ENCODE measurements around the gene NDRG4.

The NDRG4 gene

DNA sequence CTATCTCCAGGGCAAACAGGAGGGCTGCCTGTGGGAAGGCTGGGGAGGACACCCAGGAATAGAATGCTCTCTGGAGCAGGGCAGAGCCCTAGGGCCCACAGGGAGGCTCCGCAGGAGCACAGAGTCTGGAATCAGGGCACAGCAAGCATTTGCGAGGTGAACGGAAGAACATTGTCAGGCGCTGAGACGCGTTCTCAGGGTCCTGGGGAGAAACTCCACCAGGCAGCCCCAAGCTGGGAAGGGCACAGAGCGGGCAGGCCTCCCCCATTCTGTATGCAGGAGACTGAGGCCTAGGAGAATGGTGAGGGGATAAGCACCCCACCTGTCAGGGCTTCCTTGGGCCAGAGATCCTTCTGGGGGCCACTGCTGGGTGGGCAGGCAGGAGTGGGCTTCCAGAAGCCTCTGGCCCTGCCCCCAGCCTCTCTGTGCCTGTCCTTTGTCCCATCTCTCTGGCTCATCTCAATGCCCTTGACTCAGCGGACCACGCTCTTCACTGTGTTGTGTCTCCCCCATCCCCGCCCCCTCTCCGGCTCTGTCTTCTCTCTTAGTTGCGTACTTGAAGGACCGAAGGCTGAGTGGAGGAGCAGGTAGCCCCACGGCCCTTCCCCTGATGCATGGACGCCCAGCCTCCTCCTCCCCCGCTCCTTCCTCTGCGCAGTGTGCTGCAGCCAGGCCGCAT is 10.3 kb downstream of the NDRG4 start:
- no peak for DNase-seq

DNA sequence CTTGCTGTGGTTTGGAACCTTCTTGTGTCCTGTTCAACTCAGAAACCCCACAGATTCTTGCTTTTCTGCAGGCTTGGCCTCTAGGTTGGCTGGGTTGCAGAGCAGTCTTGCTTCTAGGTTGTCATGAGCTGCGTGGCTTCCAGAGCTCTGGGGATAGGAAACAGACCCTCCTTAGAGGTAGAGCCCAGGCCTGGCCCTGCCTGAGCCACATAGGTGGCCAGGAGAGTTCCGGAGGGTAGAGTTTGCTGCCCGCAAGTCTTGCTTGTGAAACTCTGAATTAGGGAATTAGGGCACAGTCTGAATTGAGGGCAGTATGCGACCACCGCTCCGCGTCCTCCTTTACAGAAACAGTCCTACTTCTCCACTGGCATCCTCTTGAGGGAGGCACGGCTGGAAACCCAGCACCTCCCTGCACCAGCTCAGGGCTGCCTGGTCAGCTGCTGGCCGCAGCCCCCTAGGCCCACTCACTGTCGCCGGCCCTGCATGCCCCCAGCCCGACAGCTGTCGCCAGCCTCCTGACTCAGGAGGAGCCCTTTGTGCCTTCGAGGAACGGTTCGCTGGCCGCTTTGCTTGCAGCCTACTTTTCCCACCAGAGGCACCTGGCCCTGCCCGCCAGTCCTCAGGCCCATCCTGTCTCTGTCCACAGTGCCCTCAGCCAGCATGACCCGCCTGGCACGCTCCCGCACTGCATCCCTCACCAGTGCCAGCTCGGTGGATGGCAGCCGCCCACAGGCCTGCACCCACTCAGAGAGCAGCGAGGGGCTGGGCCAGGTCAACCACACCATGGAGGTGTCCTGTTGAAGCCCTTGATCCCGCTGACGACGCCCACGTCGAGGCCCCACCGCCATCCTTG is 11.1 kb downstream of the NDRG4 start:
- DNase-seq = no peak

DNA sequence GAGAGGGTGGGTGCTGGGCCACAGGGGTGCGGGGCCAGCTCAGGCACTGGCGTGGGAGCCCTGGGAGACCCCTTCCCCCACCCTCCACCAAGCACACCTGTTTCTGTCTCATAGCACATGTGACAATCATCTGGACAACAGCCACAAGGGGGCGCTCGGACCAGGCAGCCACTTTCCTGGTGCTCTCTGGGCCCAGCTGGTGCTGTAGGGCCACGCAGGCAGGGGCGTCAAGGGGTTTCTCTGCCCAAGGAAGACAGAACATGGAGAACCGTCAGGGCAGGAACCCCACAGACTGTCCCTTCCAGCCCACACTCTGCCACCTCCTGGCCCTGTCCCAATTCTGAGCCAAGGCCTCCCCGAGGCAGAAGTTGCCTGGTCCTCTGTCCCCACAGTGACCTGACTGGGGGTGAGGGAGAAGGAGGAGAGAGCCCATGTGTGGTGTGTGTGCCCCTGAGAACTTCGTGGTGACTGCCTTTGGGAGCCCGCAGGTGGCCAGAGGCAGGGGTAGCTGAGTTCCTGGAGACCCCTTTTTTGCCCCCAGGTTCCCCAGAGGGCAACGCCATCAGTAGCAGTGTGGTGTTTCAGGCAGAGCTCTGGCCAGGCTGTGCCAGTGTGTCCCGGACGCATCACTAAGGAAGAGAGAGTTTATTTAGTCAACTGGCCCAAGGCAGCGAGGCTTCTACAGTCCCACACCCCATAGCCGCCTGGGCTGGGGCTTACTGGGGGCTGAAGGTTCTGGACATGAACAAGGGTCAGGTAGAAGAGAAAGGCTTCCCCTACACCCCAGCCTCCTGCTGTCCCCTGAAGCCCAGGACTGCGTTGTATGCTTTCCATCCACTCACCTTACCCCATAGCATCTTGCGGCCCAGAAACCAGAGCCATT is 12.2 kb downstream of the NDRG4 start:
- peak; percentile 48 for DNase-seq

DNA sequence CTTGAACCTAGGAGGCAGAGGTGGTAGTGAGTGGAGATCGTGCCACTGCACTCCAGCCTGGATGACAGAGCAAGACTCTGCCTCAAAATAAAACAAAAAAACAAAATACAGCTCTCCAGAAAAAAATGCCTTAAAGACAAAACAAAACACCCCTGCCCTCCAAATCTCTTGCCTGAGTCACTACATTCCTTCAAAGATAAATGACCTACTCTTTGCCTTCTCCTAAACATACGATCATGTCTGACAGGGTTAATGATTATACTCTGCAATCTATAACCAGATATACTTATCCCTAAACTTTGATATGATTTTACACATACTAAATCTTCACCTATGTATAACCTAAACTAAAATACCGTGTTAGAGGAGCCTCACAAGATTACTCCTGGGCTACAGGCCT is 13.9 kb downstream of the NDRG4 start:
- no peak for DNase-seq

DNA sequence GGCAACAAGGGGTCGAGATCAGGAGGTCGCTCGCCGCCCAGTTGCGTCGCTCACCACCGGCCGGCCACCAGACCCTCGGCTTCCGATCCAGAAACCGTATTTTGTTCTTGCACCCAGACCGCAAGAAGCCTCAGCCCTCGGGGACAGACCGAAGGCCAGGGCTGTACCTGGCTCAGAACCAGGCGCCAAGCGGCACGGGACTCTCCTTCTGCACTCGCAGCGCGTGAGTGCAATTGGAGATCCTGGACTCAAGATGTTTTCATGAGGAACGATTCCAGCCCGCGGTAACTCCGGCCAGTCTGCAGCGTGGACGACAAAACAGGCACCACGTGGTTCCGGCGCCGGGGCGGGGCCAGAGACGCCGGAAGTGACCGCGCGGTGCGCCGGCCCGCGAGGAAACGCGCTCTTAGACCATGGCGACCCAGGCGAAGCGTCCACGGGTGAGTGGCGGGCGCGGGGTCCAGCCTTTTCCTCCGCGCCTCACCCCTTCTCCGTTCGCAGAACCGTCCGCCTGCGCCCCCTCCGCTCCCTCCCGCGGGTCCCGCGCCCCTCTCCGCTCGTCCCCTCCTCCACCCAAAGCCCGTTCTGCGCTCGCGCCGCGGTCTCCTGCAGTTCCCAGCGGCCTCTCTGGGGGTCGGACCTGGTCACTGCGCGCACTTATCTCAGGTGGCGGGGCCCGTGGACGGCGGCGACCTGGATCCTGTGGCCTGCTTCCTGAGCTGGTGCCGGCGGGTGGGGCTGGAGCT is 15.4 kb downstream of the NDRG4 start, which contains the start of gene SETD6:
TSS of gene SETD6 (plus strand) at position 393 of the 746 bp plus-strand sequence. CDS start at position 414, 21 bp downstream.
- DNase-seq = peak; percentile 52

DNA sequence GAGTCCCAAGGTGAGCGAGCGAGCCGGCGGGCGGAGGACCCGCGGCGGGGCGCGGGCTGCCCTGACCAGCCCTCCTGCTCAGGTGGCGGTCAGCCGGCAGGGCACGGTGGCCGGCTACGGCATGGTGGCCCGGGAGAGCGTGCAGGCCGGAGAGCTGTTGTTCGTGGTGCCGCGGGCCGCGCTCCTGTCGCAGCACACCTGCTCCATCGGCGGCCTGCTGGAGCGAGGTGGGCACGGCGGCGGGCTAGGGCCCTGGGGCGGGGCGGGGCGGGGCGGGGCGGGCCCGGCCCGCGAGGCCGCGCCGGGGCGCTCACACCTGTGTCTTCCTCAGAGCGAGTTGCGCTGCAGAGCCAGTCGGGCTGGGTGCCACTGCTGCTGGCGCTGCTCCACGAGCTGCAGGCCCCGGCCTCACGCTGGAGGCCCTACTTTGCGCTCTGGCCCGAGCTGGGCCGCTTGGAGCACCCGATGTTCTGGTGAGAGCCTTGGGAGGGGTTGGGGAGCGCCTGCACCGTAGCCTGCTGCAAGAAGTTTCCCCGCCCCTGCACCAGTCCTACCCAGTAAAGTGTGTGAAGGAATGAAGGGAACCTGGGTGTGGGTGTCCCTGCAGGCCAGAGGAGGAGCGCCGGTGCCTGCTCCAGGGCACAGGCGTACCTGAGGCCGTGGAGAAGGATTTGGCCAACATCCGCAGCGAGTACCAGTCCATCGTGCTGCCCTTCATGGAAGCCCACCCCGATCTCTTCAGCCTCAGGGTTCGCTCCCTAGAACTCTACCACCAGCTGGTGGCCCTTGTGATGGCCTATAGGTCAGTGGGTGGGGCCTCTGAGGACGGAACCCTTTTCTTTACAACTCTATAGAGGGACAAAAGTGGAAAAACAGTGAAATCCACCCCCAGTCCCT is 16.2 kb downstream of the NDRG4 start:
- DNase-seq = no peak

DNA sequence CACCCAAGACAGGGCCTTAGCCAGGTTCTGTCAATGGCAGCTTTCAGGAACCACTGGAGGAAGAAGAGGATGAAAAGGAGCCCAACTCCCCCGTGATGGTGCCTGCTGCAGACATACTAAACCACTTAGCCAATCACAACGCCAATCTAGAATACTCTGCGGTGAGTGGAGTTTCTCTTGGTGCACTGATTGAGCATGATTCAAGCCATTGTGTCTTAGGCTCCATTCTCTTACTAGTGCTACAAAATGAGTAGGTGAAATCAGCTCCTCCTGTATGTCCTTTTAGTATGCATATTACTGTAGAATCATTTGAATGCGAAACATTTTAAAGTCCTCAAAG is 16.8 kb downstream of the NDRG4 start:
- no peak for DNase-seq

DNA sequence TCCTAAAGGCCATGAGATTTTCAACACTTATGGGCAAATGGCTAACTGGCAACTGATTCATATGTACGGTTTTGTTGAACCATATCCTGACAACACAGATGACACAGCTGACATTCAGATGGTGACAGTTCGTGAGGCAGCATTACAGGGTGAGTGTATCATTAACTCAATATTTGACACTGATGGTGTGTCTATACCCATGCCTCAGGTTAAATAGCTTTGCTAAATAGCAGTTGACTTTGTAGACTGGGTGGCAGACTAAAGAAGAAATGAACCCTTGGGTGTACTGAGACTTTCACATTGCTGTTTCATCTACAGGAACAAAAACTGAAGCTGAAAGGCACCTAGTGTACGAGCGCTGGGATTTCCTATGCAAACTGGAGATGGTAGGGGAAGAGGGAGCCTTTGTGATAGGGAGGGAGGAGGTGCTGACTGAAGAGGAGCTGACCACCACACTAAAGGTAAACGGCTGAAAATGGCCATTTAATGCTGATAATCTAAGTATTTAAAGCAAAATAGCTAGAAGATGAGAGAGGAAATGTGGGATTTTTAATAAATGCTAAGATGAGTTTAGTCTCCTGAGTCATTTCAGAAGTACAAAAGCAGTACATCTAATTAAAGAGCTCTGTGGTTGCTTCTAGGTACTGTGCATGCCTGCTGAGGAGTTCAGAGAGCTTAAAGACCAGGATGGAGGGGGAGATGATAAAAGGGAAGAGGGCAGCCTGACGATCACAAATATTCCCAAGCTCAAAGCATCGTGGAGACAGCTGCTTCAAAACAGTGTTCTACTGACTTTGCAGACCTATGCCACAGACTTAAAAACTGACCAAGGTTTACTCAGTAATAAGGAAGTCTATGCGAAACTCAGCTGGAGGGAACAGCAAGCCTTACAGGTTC is 18.4 kb downstream of the NDRG4 start:
- DNase-seq = no peak

DNA sequence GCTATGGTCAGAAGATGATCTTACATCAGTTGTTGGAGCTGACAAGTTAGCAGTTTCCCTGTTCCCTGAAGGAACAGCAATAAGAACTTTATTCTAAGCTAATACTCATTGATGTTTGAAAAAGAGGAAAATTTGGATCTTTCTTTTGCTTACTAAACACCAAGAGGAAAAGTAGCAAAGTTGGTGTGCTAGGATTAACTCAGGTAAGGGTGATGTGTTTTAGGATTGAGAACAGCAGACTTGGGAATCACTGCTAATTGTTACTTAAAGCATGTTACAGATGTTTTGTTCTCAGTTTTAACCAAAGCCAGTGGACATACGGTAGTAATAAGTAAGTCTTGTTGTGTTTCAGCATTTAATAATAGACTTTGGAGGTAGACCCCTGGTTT is 19.0 kb downstream of the NDRG4 start:
- no peak for DNase-seq

DNA sequence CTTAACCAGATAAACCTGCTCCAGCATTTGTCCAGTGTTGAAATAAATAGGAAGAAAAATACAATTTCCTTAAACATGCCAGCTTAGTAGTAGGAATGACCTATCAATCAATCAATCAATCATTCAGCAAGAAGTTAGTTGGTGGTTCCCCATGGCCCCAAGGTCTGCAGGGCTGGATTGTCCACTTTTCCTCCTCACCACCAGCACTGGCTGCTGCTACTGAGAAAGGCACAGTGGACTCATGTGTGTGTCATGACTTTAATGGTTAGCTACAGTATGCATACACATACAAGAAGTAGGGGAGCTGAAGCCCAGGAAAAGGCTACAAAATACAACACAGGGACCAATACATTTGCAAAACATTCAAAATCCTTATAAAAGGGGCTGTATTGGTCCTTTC is 19.8 kb downstream of the NDRG4 start:
- no peak for DNase-seq

DNA sequence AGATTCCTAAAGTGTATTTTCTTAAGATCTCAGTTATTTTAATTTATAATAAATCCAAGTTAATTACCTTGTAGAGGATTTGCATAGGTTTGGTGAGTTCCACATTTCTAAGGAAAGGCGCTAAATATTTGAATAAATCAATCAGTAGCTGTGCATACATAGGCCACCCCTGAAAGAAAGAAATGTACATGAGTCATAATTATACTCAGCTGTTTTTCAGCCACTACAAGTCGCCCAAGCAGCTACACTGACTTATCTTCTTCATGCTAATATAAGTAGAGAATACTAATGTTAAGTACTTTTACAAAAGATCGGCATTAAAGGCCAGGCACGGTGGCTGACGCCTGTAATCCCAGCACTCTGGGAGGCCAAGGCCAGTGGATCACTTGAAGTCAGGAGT is 30.2 kb downstream of the NDRG4 start:
- DNase-seq = no peak

DNA sequence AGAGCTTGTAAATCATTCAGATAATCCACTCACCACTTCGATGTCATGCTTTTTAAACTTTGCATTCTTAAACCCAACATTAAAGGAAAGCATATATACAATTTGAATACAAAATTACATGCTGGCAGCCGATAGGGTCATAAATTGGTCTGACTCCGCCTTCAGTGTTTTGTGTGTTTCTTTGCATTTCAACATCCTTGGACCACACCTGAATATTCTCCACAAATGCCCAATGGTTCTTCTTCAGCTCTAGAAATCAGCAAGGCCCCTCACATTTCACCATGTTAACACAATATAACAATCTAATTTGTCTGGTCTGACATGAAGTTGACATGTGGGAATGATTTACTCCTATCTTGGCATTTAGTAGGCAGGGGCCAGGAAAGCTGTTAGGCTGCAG is 32.5 kb downstream of the NDRG4 start:
- no peak for DNase-seq

DNA sequence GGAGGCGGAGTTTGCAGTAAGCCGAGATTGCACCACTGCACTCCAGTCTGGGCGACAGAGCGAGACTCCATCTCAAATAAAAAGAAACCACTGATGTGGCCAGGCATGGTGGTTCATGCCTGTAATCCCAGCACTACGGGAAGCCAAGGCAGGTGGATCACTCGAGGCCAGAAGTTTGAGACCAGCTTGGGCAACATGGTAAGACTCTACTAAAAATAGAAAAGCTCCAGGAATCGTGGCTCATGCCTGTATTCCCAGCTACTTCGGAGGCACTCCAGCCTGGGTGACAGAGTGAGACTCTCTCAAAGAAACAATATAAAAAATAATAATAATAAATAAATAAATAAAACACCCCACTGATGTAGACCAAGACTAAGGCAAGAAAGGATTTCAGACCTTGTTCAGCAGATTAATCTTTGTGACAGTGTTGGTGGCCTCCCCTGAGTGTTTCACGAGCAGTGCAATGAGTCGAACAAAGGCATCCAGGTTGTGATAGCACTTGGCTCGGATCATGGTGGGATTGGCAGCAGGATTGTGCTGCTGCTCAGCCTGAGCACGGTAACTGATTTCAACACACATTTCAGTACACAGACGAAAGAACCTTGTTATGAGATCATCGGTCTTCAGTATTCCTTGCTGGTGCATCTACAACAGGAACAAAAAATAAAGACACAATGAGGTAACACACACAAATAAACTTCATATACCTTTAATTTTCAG is 34.0 kb downstream of the NDRG4 start:
- DNase-seq = no peak

DNA sequence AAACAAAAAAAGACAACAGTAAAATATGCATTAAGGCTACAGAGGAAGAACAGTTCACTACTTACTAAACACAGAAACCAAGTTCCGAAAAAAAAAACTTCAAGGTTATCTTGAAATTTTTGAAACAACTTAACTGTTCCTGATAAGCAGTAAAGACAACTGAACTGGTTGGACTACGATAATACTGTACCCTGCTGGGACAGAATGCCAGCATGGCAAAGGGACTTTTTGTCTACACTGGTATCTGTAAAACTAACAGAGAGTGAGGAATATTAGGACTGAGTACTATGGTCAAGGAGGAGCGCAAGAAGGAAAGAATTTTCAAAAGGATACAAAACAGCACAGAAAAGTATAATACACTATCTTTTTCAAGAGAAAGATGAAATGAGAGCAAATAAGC is 35.2 kb downstream of the NDRG4 start:
- no peak for DNase-seq

DNA sequence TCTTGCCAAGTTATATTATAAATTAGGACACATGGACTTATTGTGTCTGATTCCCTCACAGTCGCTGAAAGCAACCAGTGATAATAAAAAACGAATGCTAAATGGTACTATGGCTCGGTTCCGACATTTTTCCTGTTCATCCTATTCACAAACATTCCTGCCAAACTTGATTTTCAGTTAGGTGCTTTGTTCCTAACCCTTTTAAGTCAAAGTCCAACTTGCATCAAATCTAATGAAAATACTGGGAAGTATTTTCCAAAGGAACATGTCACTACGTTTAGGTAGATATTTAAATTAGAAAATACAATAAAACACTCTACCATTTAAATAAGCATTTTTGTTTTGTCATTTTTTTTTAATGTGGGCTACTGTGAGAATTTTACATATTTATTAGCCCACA is 36.3 kb downstream of the NDRG4 start:
- no peak for DNase-seq

DNA sequence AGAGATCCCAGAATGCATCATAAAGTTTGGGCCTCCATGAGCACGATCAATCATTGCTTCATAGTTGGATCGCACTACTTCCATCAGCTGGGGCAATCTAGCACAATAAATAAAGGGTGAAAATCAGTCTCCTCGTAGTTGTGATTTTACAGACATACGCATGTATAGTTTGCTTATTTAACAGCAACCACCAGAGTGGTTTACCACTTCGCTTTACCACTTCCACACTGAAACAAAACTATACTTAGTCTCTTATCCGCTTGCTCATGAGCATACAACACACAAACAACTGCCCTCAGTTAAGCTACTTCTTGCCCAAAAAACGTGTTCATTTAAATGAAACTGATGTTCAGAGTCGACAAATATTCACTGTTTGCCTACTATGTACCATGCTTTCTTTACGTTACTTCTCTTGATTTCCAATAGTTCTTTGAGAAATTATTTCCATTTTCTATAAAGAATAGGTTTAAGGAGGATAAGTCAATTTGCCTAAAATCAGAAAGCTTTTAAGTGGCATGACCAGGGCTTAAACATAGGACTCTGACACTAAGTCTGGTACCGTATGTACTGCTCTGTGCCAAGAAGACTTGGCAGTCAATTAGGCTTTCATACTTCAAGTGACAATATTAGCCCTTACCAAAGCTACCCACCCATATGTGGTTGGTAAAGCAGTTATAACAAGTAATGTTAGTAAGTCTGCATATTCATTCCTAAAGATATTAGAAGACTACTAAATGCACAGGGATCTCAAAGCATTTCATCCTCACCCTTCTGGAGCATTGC is 37.4 kb downstream of the NDRG4 start:
- DNase-seq = no peak

DNA sequence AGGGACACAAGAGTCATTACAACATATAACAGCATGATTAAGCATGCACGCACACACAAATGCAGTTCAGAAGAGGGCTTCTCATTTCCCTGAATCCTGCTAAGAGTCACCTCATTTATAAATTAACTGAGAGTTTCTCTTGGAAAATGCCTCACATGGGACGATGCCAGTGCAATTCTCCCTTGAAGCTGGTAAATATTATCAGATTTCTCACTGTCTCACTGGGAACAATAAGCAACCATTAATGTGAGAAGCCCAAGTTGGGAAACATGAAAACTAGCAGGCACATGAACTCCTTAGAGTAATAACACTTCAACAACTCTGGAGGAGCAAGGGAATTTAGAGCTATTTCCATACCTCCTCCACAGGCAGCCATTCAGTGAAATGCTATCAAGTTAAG is 41.8 kb downstream of the NDRG4 start:
- DNase-seq = no peak

DNA sequence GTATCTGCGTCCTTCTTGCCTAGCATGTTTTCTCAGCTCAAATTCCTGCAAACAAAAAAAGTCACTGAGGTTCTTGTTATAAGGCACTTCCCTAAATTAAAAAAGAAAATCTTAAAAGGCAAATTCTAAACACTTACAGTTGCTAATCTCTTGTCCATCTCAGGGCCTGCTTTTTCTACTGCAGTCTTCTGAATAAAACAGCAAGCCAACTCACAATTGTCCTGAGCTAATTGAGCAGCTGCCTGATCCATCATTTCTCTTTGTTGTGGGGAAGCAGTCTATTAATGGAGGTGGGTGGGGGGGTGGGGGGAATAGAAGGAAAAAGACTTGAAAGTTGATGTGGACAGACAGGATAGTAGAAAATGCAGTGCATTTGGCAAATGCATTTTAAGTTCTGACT is 42.3 kb downstream of the NDRG4 start:
- no peak for DNase-seq

DNA sequence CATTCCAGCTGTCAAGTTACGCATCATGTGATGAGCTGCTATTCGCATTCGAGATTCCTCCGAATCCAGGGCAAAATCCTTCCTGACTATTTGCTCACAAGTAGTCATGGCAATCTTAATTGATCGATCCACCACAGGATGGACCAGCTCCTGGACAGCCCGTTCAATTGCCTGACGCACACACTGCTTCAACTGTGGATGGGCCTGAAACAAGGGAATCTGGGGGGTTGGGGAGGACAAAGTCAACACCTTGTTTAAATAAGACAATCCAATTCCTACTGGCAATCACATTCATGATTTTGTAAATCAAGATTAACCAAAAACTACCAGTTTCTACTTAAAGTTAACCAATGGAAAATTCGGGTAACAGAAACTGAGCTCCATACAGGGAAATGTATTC is 43.7 kb downstream of the NDRG4 start:
- DNase-seq = no peak
